IMR-90 (cell line): Measurements from ENCODE around the gene PLTP. TPM values are rescaled to one million over a fixed set of nuclear protein-coding genes. Genes with fewer than 3 reads are reported as not detected.

Source experiments
- ATAC-seq: fragments of 200-7000 bp; cut with Tn5 transposase; 2 replicates; pipeline ENCODE4 v1.9.1; 2020; ENCODE audit warnings: low read depth, mild to moderate bottlenecking, moderate library complexity
- BruUV-seq: library from RNA; stranded (reverse); fragments of 400-500 nt; replicated peaks from 2 replicates; lab custom pipeline; 2021; lab: Mats Ljungman, UMichigan
- CTCF ChIA-PET: fragments of 300-600 bp; formaldehyde crosslinking; extraction: SDS; loops from one replicate; lab custom pipeline; 2021; ENCODE audit warnings: antibody characterized with exemption; lab: Yijun Ruan, JAX
- POLR2A ChIA-PET: fragments of 300-600 bp; sonication (Branson Sonifier 250); formaldehyde crosslinking; loops from one replicate; lab custom pipeline; 2022; ENCODE audit warnings: antibody characterized with exemption; ENCODE audit not compliant: unreplicated experiment; lab: Charles Lee
- DNase-seq: peaks from one replicate; pipeline ENCODE4 v3.0.0; 2013
- H2AFZ ChIP-seq: replicated peaks from 2 replicates; pipeline ENCODE3; 2013; ENCODE audit warnings: low read length, mild to moderate bottlenecking; ENCODE audit not compliant: poor library complexity
- H2AK5ac ChIP-seq: 2 replicates; pipeline ENCODE4 v1.6.1; 2013; ENCODE audit warnings: low read depth, low read length, inconsistent platforms
- H2AK9ac ChIP-seq: replicated peaks from 2 replicates; pipeline ENCODE3; 2013; ENCODE audit warnings: mild to moderate bottlenecking, low read depth, low read length, moderate library complexity; ENCODE audit not compliant: poor library complexity
- H2BK120ac ChIP-seq: 2 replicates; pipeline ENCODE4 v1.6.1; 2013; ENCODE audit warnings: low read depth, low read length, inconsistent platforms
- H2BK15ac ChIP-seq: 3 replicates; pipeline ENCODE4 v1.6.1; 2013; ENCODE audit warnings: low read depth, low read length, inconsistent platforms
- H2BK20ac ChIP-seq: 2 replicates; pipeline ENCODE4 v1.6.1; 2013; ENCODE audit warnings: low read depth, mild to moderate bottlenecking, inconsistent platforms, low read length, moderate library complexity
- H2BK5ac ChIP-seq: 2 replicates; pipeline ENCODE4 v1.6.1; 2013; ENCODE audit warnings: mild to moderate bottlenecking, low read depth, low read length, inconsistent platforms; ENCODE audit not compliant: poor library complexity, severe bottlenecking
- H3K14ac ChIP-seq: replicated peaks from 2 replicates; pipeline ENCODE4 v1.6.1; 2013; ENCODE audit warnings: low read depth, low read length, inconsistent platforms
- H3K18ac ChIP-seq: 2 replicates; pipeline ENCODE4 v1.6.1; 2013; ENCODE audit warnings: low read depth, low read length, control low read depth
- H3K23ac ChIP-seq: 2 replicates; pipeline ENCODE4 v1.6.1; 2013; ENCODE audit warnings: low read depth, low read length, inconsistent platforms
- H3K27ac ChIP-seq: 2 replicates; pipeline ENCODE4 v1.5.1; 2013; ENCODE audit warnings: mild to moderate bottlenecking, control low read depth, low read length; ENCODE audit not compliant: insufficient read depth
- H3K27me3 ChIP-seq: 2 replicates; pipeline ENCODE4 v1.6.1; 2013; ENCODE audit warnings: low read length; ENCODE audit not compliant: control insufficient read depth, insufficient read depth
- H3K36me3 ChIP-seq: 2 replicates; pipeline ENCODE4 v1.6.1; 2013; ENCODE audit warnings: low read length, mixed read lengths; ENCODE audit not compliant: control insufficient read depth, insufficient read depth
- H3K4ac ChIP-seq: 2 replicates; pipeline ENCODE4 v1.6.1; 2013; ENCODE audit warnings: low read depth, low read length, inconsistent platforms
- H3K4me1 ChIP-seq: 2 replicates; pipeline ENCODE4 v1.6.1; 2013; ENCODE audit warnings: low read length, mixed read lengths; ENCODE audit not compliant: control insufficient read depth, insufficient read depth
- H3K4me2 ChIP-seq: 2 replicates; pipeline ENCODE4 v1.6.1; 2013; ENCODE audit warnings: low read depth, mild to moderate bottlenecking, control low read depth, low read length, moderate library complexity
- H3K4me3 ChIP-seq: 2 replicates; pipeline ENCODE4 v1.5.1; 2013; ENCODE audit warnings: low read depth, mild to moderate bottlenecking, control low read depth, low read length, moderate library complexity; ENCODE audit not compliant: insufficient read depth
- H3K56ac ChIP-seq: 2 replicates; pipeline ENCODE4 v1.6.1; 2013; ENCODE audit warnings: low read length, inconsistent platforms; ENCODE audit not compliant: insufficient read depth; ENCODE audit errors: extremely low read depth
- H3K79me1 ChIP-seq, 2 experiments: 2 replicates each; pipeline ENCODE4 v1.6.1; 2013; ENCODE audit warnings: low read length in 2 of 2, inconsistent platforms in 1 of 2, low read depth in 1 of 2
- H3K9ac ChIP-seq: 2 replicates; pipeline ENCODE4 v1.6.1; 2013; ENCODE audit warnings: low read depth, low read length, control low read depth
- H3K9me1 ChIP-seq: 2 replicates; pipeline ENCODE4 v1.6.1; 2013; ENCODE audit warnings: low read length, inconsistent platforms; ENCODE audit not compliant: insufficient read depth
- H3K9me3 ChIP-seq: 2 replicates; pipeline ENCODE4 v1.6.1; 2013; ENCODE audit warnings: low read length; ENCODE audit not compliant: control insufficient read depth, insufficient read depth
- H4K20me1 ChIP-seq: 2 replicates; pipeline ENCODE4 v1.6.1; 2013; ENCODE audit warnings: low read length, inconsistent platforms; ENCODE audit not compliant: insufficient read depth
- H4K5ac ChIP-seq: 2 replicates; pipeline ENCODE4 v1.6.1; 2013; ENCODE audit warnings: mild to moderate bottlenecking, low read depth, low read length, control low read depth
- H4K8ac ChIP-seq, 2 experiments: 2 replicates each; pipeline ENCODE4 v1.6.1; 2013; ENCODE audit warnings: low read depth in 2 of 2, low read length in 2 of 2, control low read depth in 1 of 2, inconsistent platforms in 1 of 2
- H4K91ac ChIP-seq: 2 replicates; pipeline ENCODE4 v1.6.1; 2013; ENCODE audit warnings: low read depth, low read length, inconsistent platforms; ENCODE audit not compliant: insufficient read depth
- BHLHE40 ChIP-seq: fragments of 150-350 bp; IDR thresholded peaks from 2 replicates; pipeline ENCODE4 v1.6.1; 2016; ENCODE audit warnings: mild to moderate bottlenecking, low read depth, low read length
- CEBPB ChIP-seq: IDR thresholded peaks from 2 replicates; pipeline ENCODE4 v1.6.1; 2012; ENCODE audit warnings: low read depth, low read length, improper control_type of control experiment
- CHD1 ChIP-seq: IDR thresholded peaks from 2 replicates; pipeline ENCODE4 v1.6.1; 2012; ENCODE audit warnings: low read depth, low read length, improper control_type of control experiment
- FOS ChIP-seq: fragments of 150-350 bp; IDR thresholded peaks from 2 replicates; pipeline ENCODE4 v1.6.1; 2016; ENCODE audit warnings: low read depth, low read length
- MAFK ChIP-seq: IDR thresholded peaks from 2 replicates; pipeline ENCODE4 v1.6.1; 2012; ENCODE audit warnings: low read depth, low read length, improper control_type of control experiment
- MAZ ChIP-seq: IDR thresholded peaks from 2 replicates; pipeline ENCODE4 v1.6.1; 2012; ENCODE audit warnings: low read depth, mild to moderate bottlenecking, low read length, improper control_type of control experiment, moderate library complexity, borderline replicate concordance
- MXI1 ChIP-seq: IDR thresholded peaks from 2 replicates; pipeline ENCODE4 v1.6.1; 2012; ENCODE audit warnings: low read depth, mild to moderate bottlenecking, low read length, moderate library complexity, borderline replicate concordance
- NFE2L2 ChIP-seq: fragments of 150-350 bp; IDR thresholded peaks from 2 replicates; pipeline ENCODE4 v1.6.1; 2016; ENCODE audit warnings: low read depth, mild to moderate bottlenecking, low read length
- POLR2A ChIP-seq: IDR thresholded peaks from 2 replicates; pipeline ENCODE4 v1.6.1; 2012; ENCODE audit warnings: mild to moderate bottlenecking, low read depth, low read length
- RAD21 ChIP-seq: IDR thresholded peaks from 2 replicates; pipeline ENCODE4 v1.6.1; 2012; ENCODE audit warnings: low read length, improper control_type of control experiment
- RCOR1 ChIP-seq: IDR thresholded peaks from 2 replicates; pipeline ENCODE4 v1.6.1; 2012; ENCODE audit warnings: mild to moderate bottlenecking, low read length, improper control_type of control experiment; ENCODE audit not compliant: insufficient replicate concordance
- RFX5 ChIP-seq: IDR thresholded peaks from 2 replicates; pipeline ENCODE4 v1.8.0; 2012; ENCODE audit warnings: low read depth, mild to moderate bottlenecking, low read length, moderate library complexity
- SMC3 ChIP-seq: fragments of 150-350 bp; IDR thresholded peaks from 2 replicates; pipeline ENCODE4 v1.6.1; 2016; ENCODE audit warnings: low read depth, mild to moderate bottlenecking, antibody characterized with exemption, low read length, moderate library complexity
- WGBS, 2 experiments: methylation state at CpG; one replicate each; pipeline versions ENCODE4 v1.1.5 to v1.1.7; 2013; ENCODE audit warnings: missing lambda C conversion rate in 2 of 2; ENCODE audit not compliant: insufficient read length in 1 of 2; ENCODE audit errors: extremely low coverage in 2 of 2; 5-methylcytosine and 5-hydroxymethylcytosine counted together
- dilution Hi-C: fragments of 300-500 bp; cut with HindIII; formaldehyde crosslinking; loops from one replicate; pipeline ENCODE4 v1.14.3; 2018; ENCODE audit warnings: low sequenced_read_pairs; ENCODE audit not compliant: unreplicated experiment
- in situ Hi-C: fragments of 300-500 bp; cut with MboI; formaldehyde crosslinking; loops from 3 replicates; pipeline ENCODE4 v1.14.3; 2019; ENCODE audit warnings: low sequenced_read_pairs, inconsistent platforms, mixed read lengths
- intact Hi-C: fragments of 100-400 bp; cut with micrococcal nuclease; formaldehyde crosslinking; loops from 2 replicates; pipeline ENCODE4 v1.10.0; 2022
- polyA plus RNA-seq, 3 experiments: library from polyadenylated mRNA; depleted of rRNA; stranded (reverse); fragments of >200 nt; gene quantifications; 2 replicates each; pipeline ENCODE4 v1.2.3, GENCODE V29; 2012; ENCODE audit warnings: low replicate concordance in 1 of 3
- total RNA-seq: library from RNA; depleted of rRNA; stranded (reverse); fragments of >200 nt; gene quantifications from 2 replicates; pipeline ENCODE4 v1.2.3, GENCODE V29; 2012
- TF ChIP-seq, protein P1 (sequence below): conservative IDR thresholded peaks from 2 replicates; pipeline ENCODE4 v1.5.1; 2012; ENCODE audit warnings: mild to moderate bottlenecking, low read depth, low read length, improper control_type of control experiment
- TF ChIP-seq, protein P2 (sequence below): fragments of 150-350 bp; IDR thresholded peaks from 2 replicates; pipeline ENCODE4 v1.6.1; 2016; ENCODE audit warnings: low read depth, mild to moderate bottlenecking, low read length, moderate library complexity, borderline replicate concordance
- TF ChIP-seq, protein P3 (sequence below): fragments of 150-350 bp; IDR thresholded peaks from 2 replicates; pipeline ENCODE4 v1.6.1; 2017; ENCODE audit warnings: mild to moderate bottlenecking, antibody characterized with exemption, low read length, low read depth

The PLTP gene
- total and polyA plus RNA-seq, 2 of the 4 experiments (the other 2 are of a cell fraction): 5.4 to 55.8 TPM

DNA sequence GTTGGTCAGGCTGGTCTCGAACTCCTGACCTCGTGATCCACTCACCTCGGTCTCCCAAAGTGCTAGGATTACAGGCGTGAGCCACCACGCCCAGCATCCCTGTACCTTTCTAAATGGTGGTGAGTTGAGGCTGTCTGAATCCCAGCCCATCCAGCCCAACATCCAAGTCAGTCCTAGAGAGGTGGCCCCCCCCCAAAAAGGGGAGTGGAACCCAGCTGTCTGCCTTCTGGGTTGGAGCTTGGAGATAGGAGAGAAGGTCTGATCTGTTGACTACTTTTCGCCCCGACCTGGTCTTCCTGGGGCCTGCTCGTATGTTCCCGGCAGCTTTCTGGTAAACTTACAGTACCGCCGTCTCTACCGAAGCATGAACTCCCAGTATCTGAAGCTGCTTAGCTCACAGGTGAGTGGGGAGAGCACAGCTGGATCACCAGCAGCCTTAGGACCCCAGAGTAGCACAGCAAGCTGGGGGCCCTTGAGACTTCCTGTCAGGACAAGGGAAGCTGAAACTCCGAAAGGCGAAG lies 15.3 kb downstream of the PLTP start:
- Histone ChIP-seq H4K5ac (no peak overlapping the region), H3K4me2 (no peak overlapping the region), H4K91ac (no peak overlapping the region), H3K36me3 (peaks cover 59% of the 10 kb centered on the region), H3K23ac (no peak overlapping the region), H4K8ac (no peak overlapping the region), H3K4ac (no peak overlapping the region), H3K4me1 (peaks cover 3% of the 10 kb centered on the region; the same call in 1 of the 2 replicates), H2AK9ac (no peak overlapping the region), H3K9me3 (no peaks in the 10 kb centered on the region), H3K27me3 (no peaks in the 10 kb centered on the region), H3K9ac (no peak overlapping the region), H2AFZ (no peak overlapping the region), H2BK20ac (no peak overlapping the region), H2BK120ac (no peak overlapping the region), H2BK15ac (no peak overlapping the region), H3K4me3 (no peak overlapping the region), H4K20me1 (0 out of 2 replicates have a peak, but pooled peaks cover 8% of the 10 kb centered on the region), H3K27ac (no peak overlapping the region), H3K56ac (no peak overlapping the region), H3K18ac (no peak overlapping the region), H2AK5ac (no peak overlapping the region), H3K79me1 (peaks cover 14 to 32% of the 10 kb centered on the region in 2 experiments), H2BK5ac (no peak overlapping the region), H3K14ac (no peak overlapping the region), H3K9me1 (0 out of 2 replicates have a peak, but pooled peaks cover 2% of the 10 kb centered on the region)
- ChIA-PET POLR2A (interaction anchor here (1.1 kb wide), 1 partner anchor 9 kb away, joined by 6 read pairs; no protein-coding TSS in a partner anchor), CTCF (no interaction called here)
- intact Hi-C loops (no loop called here), dilution Hi-C loops (no loop called here), in situ Hi-C loops (no loop called here)
- no peak for TF ChIP-seq BHLHE40
- TF ChIP-seq SMC3: no peak
- no peak for TF ChIP-seq MXI1
- no peak for TF ChIP-seq MAZ
- TF ChIP-seq, protein P1, sequence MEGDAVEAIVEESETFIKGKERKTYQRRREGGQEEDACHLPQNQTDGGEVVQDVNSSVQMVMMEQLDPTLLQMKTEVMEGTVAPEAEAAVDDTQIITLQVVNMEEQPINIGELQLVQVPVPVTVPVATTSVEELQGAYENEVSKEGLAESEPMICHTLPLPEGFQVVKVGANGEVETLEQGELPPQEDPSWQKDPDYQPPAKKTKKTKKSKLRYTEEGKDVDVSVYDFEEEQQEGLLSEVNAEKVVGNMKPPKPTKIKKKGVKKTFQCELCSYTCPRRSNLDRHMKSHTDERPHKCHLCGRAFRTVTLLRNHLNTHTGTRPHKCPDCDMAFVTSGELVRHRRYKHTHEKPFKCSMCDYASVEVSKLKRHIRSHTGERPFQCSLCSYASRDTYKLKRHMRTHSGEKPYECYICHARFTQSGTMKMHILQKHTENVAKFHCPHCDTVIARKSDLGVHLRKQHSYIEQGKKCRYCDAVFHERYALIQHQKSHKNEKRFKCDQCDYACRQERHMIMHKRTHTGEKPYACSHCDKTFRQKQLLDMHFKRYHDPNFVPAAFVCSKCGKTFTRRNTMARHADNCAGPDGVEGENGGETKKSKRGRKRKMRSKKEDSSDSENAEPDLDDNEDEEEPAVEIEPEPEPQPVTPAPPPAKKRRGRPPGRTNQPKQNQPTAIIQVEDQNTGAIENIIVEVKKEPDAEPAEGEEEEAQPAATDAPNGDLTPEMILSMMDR: no peak
- TF ChIP-seq CEBPB: no peak
- no peak for TF ChIP-seq RFX5
- no peak for TF ChIP-seq MAFK
- TF ChIP-seq, protein P2, sequence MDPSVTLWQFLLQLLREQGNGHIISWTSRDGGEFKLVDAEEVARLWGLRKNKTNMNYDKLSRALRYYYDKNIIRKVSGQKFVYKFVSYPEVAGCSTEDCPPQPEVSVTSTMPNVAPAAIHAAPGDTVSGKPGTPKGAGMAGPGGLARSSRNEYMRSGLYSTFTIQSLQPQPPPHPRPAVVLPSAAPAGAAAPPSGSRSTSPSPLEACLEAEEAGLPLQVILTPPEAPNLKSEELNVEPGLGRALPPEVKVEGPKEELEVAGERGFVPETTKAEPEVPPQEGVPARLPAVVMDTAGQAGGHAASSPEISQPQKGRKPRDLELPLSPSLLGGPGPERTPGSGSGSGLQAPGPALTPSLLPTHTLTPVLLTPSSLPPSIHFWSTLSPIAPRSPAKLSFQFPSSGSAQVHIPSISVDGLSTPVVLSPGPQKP: no peak
- TF ChIP-seq, protein P3, sequence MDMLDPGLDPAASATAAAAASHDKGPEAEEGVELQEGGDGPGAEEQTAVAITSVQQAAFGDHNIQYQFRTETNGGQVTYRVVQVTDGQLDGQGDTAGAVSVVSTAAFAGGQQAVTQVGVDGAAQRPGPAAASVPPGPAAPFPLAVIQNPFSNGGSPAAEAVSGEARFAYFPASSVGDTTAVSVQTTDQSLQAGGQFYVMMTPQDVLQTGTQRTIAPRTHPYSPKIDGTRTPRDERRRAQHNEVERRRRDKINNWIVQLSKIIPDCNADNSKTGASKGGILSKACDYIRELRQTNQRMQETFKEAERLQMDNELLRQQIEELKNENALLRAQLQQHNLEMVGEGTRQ: no peak
- no peak for TF ChIP-seq RCOR1
- TF ChIP-seq FOS: no peak
- no peak for TF ChIP-seq NFE2L2
- no peak for TF ChIP-seq POLR2A
- no peak for TF ChIP-seq CHD1
- no peak for TF ChIP-seq RAD21
- ATAC-seq (no peak), DNase-seq (no peak)
- 96% methylated on average over 4 of the region's 14 CpGs; no CpG with 5 or more reads in 1 of the 2 experiments for WGBS, 2 experiments
- BruUV-seq: no TSS peak
